ENCODE data around the gene SNX27.
A peak's percentile ranks its signal among the peaks of the same experiment; 100 is the strongest.

SNX27 gene

DNA sequence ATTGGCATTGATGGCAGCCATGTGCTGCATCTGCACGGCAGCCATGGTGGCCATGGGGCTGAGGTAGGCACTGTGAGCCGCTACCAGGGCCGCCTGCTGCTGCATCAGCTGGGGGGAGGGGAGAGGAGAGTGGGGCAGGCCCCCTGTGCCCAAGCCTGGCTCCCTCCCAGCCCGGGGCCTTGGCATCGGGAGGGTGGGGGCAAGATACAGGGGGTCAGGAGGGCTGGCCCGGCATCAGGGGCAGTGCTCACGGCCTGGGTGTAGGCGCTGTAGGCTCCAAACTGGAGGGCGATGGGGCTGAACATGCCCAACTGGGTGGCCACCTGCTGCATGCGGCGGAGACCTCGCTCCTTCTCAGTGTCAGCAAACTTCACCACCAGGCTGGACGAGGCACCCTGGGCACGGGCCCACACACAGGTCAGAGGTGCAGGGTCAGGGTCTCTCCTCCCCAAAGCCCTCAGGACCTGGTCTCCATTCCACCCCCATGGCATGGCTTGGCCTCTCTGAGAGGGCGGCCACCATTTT lies 95.8 kb downstream of the SNX27 start:
- no peak overlapping the region for H3K27ac ChIP-seq (ENCODE audit: extremely low read depth, low read depth, low read length)
- no peaks in the 10 kb centered on the region for H3K9me3 ChIP-seq (ENCODE audit: control insufficient read depth, insufficient read depth, low read depth, low read length)
- H3K4me3 ChIP-seq (ENCODE audit: low read depth, low read length), result no peak overlapping the region
- ChIA-PET POLR2A (no interaction called here), CTCF (no interaction called here)
- no peaks in the 10 kb centered on the region for H3K36me3 ChIP-seq (ENCODE audit: control insufficient read depth in 2 of 2, insufficient read depth in 1 of 2, low read length in 2 of 2)
- TF ChIP-seq ZNF548 (tag by site-specific recombination; IDR thresholded peaks at IDR 0.05) (no peak), ZNF404 (tag by site-specific recombination; IDR thresholded peaks at IDR 0.05) (no peak), ZNF350 (tag by site-specific recombination; IDR thresholded peaks at IDR 0.05) (no peak), ZFHX2 (tag by site-specific recombination; conservative IDR thresholded peaks at IDR 0.05) (no peak)
- TF ChIP-seq, protein P1, sequence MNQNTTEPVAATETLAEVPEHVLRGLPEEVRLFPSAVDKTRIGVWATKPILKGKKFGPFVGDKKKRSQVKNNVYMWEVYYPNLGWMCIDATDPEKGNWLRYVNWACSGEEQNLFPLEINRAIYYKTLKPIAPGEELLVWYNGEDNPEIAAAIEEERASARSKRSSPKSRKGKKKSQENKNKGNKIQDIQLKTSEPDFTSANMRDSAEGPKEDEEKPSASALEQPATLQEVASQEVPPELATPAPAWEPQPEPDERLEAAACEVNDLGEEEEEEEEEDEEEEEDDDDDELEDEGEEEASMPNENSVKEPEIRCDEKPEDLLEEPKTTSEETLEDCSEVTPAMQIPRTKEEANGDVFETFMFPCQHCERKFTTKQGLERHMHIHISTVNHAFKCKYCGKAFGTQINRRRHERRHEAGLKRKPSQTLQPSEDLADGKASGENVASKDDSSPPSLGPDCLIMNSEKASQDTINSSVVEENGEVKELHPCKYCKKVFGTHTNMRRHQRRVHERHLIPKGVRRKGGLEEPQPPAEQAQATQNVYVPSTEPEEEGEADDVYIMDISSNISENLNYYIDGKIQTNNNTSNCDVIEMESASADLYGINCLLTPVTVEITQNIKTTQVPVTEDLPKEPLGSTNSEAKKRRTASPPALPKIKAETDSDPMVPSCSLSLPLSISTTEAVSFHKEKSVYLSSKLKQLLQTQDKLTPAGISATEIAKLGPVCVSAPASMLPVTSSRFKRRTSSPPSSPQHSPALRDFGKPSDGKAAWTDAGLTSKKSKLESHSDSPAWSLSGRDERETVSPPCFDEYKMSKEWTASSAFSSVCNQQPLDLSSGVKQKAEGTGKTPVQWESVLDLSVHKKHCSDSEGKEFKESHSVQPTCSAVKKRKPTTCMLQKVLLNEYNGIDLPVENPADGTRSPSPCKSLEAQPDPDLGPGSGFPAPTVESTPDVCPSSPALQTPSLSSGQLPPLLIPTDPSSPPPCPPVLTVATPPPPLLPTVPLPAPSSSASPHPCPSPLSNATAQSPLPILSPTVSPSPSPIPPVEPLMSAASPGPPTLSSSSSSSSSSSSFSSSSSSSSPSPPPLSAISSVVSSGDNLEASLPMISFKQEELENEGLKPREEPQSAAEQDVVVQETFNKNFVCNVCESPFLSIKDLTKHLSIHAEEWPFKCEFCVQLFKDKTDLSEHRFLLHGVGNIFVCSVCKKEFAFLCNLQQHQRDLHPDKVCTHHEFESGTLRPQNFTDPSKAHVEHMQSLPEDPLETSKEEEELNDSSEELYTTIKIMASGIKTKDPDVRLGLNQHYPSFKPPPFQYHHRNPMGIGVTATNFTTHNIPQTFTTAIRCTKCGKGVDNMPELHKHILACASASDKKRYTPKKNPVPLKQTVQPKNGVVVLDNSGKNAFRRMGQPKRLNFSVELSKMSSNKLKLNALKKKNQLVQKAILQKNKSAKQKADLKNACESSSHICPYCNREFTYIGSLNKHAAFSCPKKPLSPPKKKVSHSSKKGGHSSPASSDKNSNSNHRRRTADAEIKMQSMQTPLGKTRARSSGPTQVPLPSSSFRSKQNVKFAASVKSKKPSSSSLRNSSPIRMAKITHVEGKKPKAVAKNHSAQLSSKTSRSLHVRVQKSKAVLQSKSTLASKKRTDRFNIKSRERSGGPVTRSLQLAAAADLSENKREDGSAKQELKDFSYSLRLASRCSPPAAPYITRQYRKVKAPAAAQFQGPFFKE (tag by site-specific recombination; IDR thresholded peaks at IDR 0.05; ENCODE audit: borderline replicate concordance), result no peak
- TF ChIP-seq, protein P2, sequence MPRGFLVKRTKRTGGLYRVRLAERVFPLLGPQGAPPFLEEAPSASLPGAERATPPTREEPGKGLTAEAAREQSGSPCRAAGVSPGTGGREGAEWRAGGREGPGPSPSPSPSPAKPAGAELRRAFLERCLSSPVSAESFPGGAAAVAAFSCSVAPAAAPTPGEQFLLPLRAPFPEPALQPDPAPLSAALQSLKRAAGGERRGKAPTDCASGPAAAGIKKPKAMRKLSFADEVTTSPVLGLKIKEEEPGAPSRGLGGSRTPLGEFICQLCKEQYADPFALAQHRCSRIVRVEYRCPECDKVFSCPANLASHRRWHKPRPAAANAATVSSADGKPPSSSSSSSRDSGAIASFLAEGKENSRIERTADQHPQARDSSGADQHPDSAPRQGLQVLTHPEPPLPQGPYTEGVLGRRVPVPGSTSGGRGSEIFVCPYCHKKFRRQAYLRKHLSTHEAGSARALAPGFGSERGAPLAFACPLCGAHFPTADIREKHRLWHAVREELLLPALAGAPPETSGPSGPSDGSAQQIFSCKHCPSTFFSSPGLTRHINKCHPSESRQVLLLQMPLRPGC (tag by site-specific recombination; IDR thresholded peaks at IDR 0.05), result no peak
- H3K4me1 ChIP-seq (ENCODE audit: control insufficient read depth, insufficient read depth, low read length), result no peaks in the 10 kb centered on the region

DNA sequence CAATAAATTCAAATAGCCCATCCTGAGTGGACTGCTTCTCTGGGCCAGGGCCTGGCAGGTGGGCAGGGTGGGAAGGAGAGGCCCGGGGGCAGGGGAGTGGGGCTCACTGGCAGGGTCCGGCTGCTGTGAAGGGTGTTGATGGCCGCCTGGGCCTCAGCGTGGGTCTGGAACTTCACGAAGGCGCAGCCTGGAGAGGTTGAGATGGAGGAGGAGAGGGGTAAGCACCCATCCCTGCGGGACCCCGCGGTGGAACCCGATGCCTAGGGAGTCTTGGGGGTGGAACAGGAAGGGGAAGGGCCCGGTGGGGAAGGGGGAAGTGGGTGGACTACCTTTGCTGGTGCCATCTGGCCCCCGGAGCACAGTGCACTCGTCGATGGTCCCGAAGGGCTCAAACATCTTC lies 97.0 kb downstream of the SNX27 start:
- no peaks in the 10 kb centered on the region for H3K4me1 ChIP-seq (ENCODE audit: control insufficient read depth, insufficient read depth, low read length)
- no peak overlapping the region for H3K4me3 ChIP-seq (ENCODE audit: low read depth, low read length)
- no peaks in the 10 kb centered on the region for H3K9me3 ChIP-seq (ENCODE audit: control insufficient read depth, insufficient read depth, low read depth, low read length)
- H3K36me3 ChIP-seq (ENCODE audit: control insufficient read depth in 2 of 2, insufficient read depth in 1 of 2, low read length in 2 of 2), result no peaks in the 10 kb centered on the region
- TF ChIP-seq ZNF639 (tag by site-specific recombination; IDR thresholded peaks at IDR 0.05) (no peak), ZNF112 (tag by site-specific recombination; IDR thresholded peaks at IDR 0.05) (no peak), ELK4 (IDR thresholded peaks at IDR 0.05; ENCODE audit: borderline replicate concordance, low read depth, low read length) (no peak), ZNF561 (tag by site-specific recombination; IDR thresholded peaks at IDR 0.05; ENCODE audit: borderline replicate concordance) (no peak)
- ChIA-PET POLR2A (no interaction called here), CTCF (no interaction called here)
- H3K27ac ChIP-seq (ENCODE audit: extremely low read depth, low read depth, low read length), result no peak overlapping the region

GRCh38 chr1:151710187-151710840 lies 98.5 kb downstream of the SNX27 start:
- Histone ChIP-seq H3K4me3 (ENCODE audit: low read depth, low read length) (no peak overlapping the region), H3K36me3 (ENCODE audit: control insufficient read depth in 2 of 2, insufficient read depth in 1 of 2, low read length in 2 of 2) (no peaks in the 10 kb centered on the region), H3K4me1 (ENCODE audit: control insufficient read depth, insufficient read depth, low read length) (no peaks in the 10 kb centered on the region), H3K9me3 (ENCODE audit: control insufficient read depth, insufficient read depth, low read depth, low read length) (no peaks in the 10 kb centered on the region), H3K27ac (ENCODE audit: extremely low read depth, low read depth, low read length) (no peak overlapping the region)
- CTCF ChIA-PET, result interaction anchor here (1.5 kb wide), 1 partner anchor 17 kb away, joined by 4 read pairs; no protein-coding TSS in a partner anchor
- POLR2A ChIA-PET, result no interaction called here
- TF ChIP-seq MYNN (tag by site-specific recombination; IDR thresholded peaks at IDR 0.05; ENCODE audit: borderline replicate concordance) (peak; percentile 96), ZFHX2 (tag by site-specific recombination; conservative IDR thresholded peaks at IDR 0.05) (peak; percentile 77), ZFP37 (tag by site-specific recombination; IDR thresholded peaks at IDR 0.05) (no peak), KLF1 (tag by site-specific recombination; IDR thresholded peaks at IDR 0.05) (no peak), ZNF629 (tag by site-specific recombination; IDR thresholded peaks at IDR 0.05) (peak; percentile 58; the same call in 1 of the 2 replicates), ZNF138 (tag by site-specific recombination; IDR thresholded peaks at IDR 0.05; ENCODE audit: borderline replicate concordance) (no peak), EGR2 (tag by site-specific recombination; IDR thresholded peaks at IDR 0.05; ENCODE audit: low read depth) (peak; percentile 41; the same call in 1 of the 2 replicates), HOXD13 (CRISPR knock-in tag; IDR thresholded peaks at IDR 0.05; ENCODE audit: borderline replicate concordance) (no peak)
- TF ChIP-seq, protein P3, sequence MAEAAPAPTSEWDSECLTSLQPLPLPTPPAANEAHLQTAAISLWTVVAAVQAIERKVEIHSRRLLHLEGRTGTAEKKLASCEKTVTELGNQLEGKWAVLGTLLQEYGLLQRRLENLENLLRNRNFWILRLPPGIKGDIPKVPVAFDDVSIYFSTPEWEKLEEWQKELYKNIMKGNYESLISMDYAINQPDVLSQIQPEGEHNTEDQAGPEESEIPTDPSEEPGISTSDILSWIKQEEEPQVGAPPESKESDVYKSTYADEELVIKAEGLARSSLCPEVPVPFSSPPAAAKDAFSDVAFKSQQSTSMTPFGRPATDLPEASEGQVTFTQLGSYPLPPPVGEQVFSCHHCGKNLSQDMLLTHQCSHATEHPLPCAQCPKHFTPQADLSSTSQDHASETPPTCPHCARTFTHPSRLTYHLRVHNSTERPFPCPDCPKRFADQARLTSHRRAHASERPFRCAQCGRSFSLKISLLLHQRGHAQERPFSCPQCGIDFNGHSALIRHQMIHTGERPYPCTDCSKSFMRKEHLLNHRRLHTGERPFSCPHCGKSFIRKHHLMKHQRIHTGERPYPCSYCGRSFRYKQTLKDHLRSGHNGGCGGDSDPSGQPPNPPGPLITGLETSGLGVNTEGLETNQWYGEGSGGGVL (tag by site-specific recombination; IDR thresholded peaks at IDR 0.05), result peak; percentile 70
